IPS-18c (cell line): ENCODE measurements around the gene USP17L5.
"Not testable (repeated sequence)": the region's sequence is repeated elsewhere in the genome, so short reads cannot be mapped to it uniquely, and the experiment has no call there.

Experiments used
- H3K4me3 ChIP-seq: 2 replicates; pipeline ENCODE4 v1.7.0; 2013; ENCODE audit warnings: low read depth, mild to moderate bottlenecking, low read length, moderate library complexity; ENCODE audit not compliant: insufficient read depth
- H3K9me3 ChIP-seq: one replicate; pipeline ENCODE4 v1.6.1; 2013; ENCODE audit warnings: mild to moderate bottlenecking, low read length, moderate library complexity; ENCODE audit not compliant: control insufficient read depth, insufficient read depth

The USP17L5 gene

GRCh38 chr4:9339103-9339502 is at the start of gene USP17L5:
Gene USP17L5 (plus strand): TSS chr4:9339403. CDS start chr4:9339403, 0 bp downstream.
- not testable (repeated sequence) for H3K4me3 ChIP-seq, H3K9me3 ChIP-seq

- not testable (repeated sequence) for H3K4me3 ChIP-seq, H3K9me3 ChIP-seq
Measured at GRCh38 chr4:9324191-9324590, 15.0 kb upstream of the USP17L5 start.

- not testable (repeated sequence) for H3K9me3 ChIP-seq, H3K4me3 ChIP-seq
Measured at GRCh38 chr4:9324865-9325264, 14.3 kb upstream of the USP17L5 start, which contains the start of gene USP17L24. Gene USP17L24 (plus strand): TSS chr4:9325165. CDS start chr4:9325165, 0 bp downstream.

- not testable (repeated sequence) for H3K4me3 ChIP-seq, H3K9me3 ChIP-seq
Measured at GRCh38 chr4:9329611-9330010, 9.6 kb upstream of the USP17L5 start, which contains the start of gene USP17L25. Gene USP17L25 (plus strand): TSS chr4:9329911. CDS start chr4:9329911, 0 bp downstream.

GRCh38 chr4:9334358-9334757 is 4.8 kb upstream of the USP17L5 start, which contains the start of gene USP17L26:
Gene USP17L26 (plus strand): TSS chr4:9334658. CDS start chr4:9334658, 0 bp downstream.
- not testable (repeated sequence) for H3K9me3 ChIP-seq, H3K4me3 ChIP-seq

- not testable (repeated sequence) for H3K9me3 ChIP-seq, H3K4me3 ChIP-seq
Measured at GRCh38 chr4:9343848-9344247, 4.6 kb downstream of the USP17L5 start, which contains the start of gene USP17L27. Gene USP17L27 (plus strand): TSS chr4:9344148. CDS start chr4:9344148, 0 bp downstream.

GRCh38 chr4:9348593-9348992 is 9.4 kb downstream of the USP17L5 start, which contains the start of gene USP17L28:
Gene USP17L28 (plus strand): TSS chr4:9348893. CDS start chr4:9348893, 0 bp downstream.
- not testable (repeated sequence) for H3K4me3 ChIP-seq, H3K9me3 ChIP-seq

GRCh38 chr4:9350866-9351265 is 11.7 kb downstream of the USP17L5 start:
- not testable (repeated sequence) for H3K9me3 ChIP-seq, H3K4me3 ChIP-seq

GRCh38 chr4:9353338-9353737 is 14.1 kb downstream of the USP17L5 start, which contains the start of gene USP17L29:
Gene USP17L29 (plus strand): TSS chr4:9353638. CDS start chr4:9353638, 0 bp downstream.
- not testable (repeated sequence) for H3K9me3 ChIP-seq, H3K4me3 ChIP-seq

GRCh38 chr4:9362829-9363228 is 23.6 kb downstream of the USP17L5 start, which contains the start of gene USP17L30:
Gene USP17L30 (plus strand): TSS chr4:9363129. CDS start chr4:9363129, 0 bp downstream.
- H3K4me3 ChIP-seq, H3K9me3 ChIP-seq: not testable (repeated sequence)

- H3K4me3 ChIP-seq, result not testable (repeated sequence)
Measured at GRCh38 chr4:9379881-9380280, 40.7 kb downstream of the USP17L5 start.

GRCh38 chr4:9381012-9381534 is 41.9 kb downstream of the USP17L5 start:
- not testable (repeated sequence) for H3K9me3 ChIP-seq
- H3K4me3 ChIP-seq, result peak overlapping the region; percentile 21; the same call in 1 of the 2 replicates

More at GRCh38 chr4:9379881-9380280, 40.7 kb downstream of the USP17L5 start:
- not testable (repeated sequence) for H3K9me3 ChIP-seq

GRCh38 chr4:9384126-9384525 is 44.9 kb downstream of the USP17L5 start:
- H3K9me3 ChIP-seq, result no peaks in the 10 kb centered on the region
- H3K4me3 ChIP-seq, result no peak overlapping the region

- H3K9me3 ChIP-seq, H3K4me3 ChIP-seq: not testable (repeated sequence)
Measured at GRCh38 chr4:9389001-9389400, 49.8 kb downstream of the USP17L5 start.
